OCI-LY3 (cell line): ENCODE results near the gene SLC16A6.

Source experiments
- H2AFZ ChIP-seq: fragments of 200-600, 300-600 bp; shearing (Covaris generic); 2 replicates; pipeline ENCODE4 v1.6.0; 2014; ENCODE audit warnings: antibody characterized with exemption, low read depth, low read length
- H3K27ac ChIP-seq: fragments of 200-600, 300-600 bp; sonication (generic); 2 replicates; pipeline ENCODE4 v1.5.1; 2014; ENCODE audit warnings: mild to moderate bottlenecking, low read length, moderate library complexity, mixed read lengths
- H3K27me3 ChIP-seq: fragments of 200-600, 300-600 bp; sonication (generic); 2 replicates; pipeline ENCODE4 v1.6.1; 2014; ENCODE audit warnings: low read depth, low read length, mixed read lengths
- H3K36me3 ChIP-seq: fragments of 200-600, 300-600 bp; sonication (generic); replicated peaks from 2 replicates; pipeline ENCODE3; 2014; ENCODE audit warnings: low read depth, low read length, mixed read lengths
- H3K4me1 ChIP-seq: fragments of 300-600, 200-600 bp; sonication (generic); 2 replicates; pipeline ENCODE4 v1.6.1; 2014; ENCODE audit warnings: low read length, mixed read lengths
- H3K4me2 ChIP-seq: fragments of 200-600, 300-600 bp; sonication (generic); 2 replicates; pipeline ENCODE4 v1.6.1; 2014; ENCODE audit warnings: low read length, mixed read lengths
- H3K4me3 ChIP-seq: fragments of 300-600, 200-600 bp; sonication (generic); 2 replicates; pipeline ENCODE4 v1.5.1; 2014; ENCODE audit warnings: antibody characterized with exemption, mild to moderate bottlenecking, low read length, moderate library complexity
- H3K79me2 ChIP-seq: fragments of 300-600, 200-600 bp; shearing (Covaris generic); 2 replicates; pipeline ENCODE4 v1.6.1; 2014; ENCODE audit warnings: mild to moderate bottlenecking, low read length, mixed read lengths
- H3K9ac ChIP-seq: fragments of 300-600, 200-600 bp; shearing (Covaris generic); 2 replicates; pipeline ENCODE4 v1.6.0; 2014; ENCODE audit warnings: mild to moderate bottlenecking, low read length, moderate library complexity
- H3K9me3 ChIP-seq: fragments of 200-600, 300-600 bp; shearing (Covaris generic); 2 replicates; pipeline ENCODE4 v1.6.1; 2014; ENCODE audit warnings: low read length, mixed read lengths; ENCODE audit not compliant: insufficient read depth
- H4K20me1 ChIP-seq: fragments of 200-600, 300-600 bp; sonication (generic); 2 replicates; pipeline ENCODE4 v1.6.1; 2016; ENCODE audit warnings: low read length, mixed read lengths; ENCODE audit not compliant: insufficient read depth
- EZH2phosphoT487 ChIP-seq: fragments of 200-600 bp; shearing (Covaris generic); IDR thresholded peaks from 2 replicates; pipeline ENCODE4 v1.6.1; 2018; ENCODE audit warnings: antibody characterized with exemption, mixed run types, low read depth
- TF ChIP-seq, protein P1 (sequence below): fragments of 200-600, 300-600 bp; sonication (generic); IDR thresholded peaks from 2 replicates; pipeline ENCODE4 v1.5.1; 2014; ENCODE audit warnings: antibody characterized with exemption, low read length, low read depth

The SLC16A6 gene

DNA sequence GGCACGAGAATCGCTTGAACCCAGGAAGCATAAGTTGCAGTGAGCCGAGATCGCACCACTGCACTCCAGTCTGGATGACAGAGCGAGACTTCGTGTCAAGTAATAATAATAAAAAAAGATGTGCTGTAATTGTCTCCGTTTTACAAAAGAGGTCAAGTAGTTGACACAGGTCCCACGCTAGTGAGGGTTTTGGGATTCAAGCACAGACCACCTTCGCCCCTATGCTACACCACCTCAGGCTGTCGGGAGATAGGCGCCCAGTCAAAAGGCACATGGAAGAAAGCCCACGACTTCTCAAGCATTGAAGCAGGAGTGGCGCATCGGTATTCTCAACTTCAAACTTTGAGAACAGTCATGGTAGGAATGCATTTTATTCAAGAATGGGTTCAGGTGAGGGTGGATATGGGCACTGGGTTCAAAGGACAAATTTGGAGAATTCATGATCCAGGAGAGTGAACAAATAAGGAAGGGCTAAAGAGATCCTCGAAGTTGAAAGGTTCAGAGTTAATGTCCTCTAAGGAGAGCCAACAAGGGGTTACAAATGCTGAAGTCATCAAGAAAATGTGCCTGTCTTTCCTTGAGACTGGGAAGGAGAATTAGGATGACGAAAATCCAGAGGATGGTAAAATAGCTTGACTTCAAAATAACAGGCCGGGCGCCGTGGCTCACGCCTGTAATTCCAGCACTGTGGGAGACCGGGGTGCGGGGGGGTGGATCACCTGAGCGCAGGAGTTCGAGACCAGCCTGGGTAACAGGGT lies 44.5 kb downstream of the SLC16A6 start:
- Histone ChIP-seq H3K9ac (peak overlapping the region; percentile 89; the same call in 1 of the 2 replicates), H3K4me2 (peak overlapping the region; percentile 65), H3K4me3 (peak overlapping the region; percentile 97), H2AFZ (no peak overlapping the region), H3K79me2 (peaks cover 24% of the 10 kb centered on the region), H3K36me3 (peaks cover 7% of the 10 kb centered on the region), H3K4me1 (peaks cover 16% of the 10 kb centered on the region), H3K9me3 (no peaks in the 10 kb centered on the region), H3K27me3 (no peaks in the 10 kb centered on the region), H3K27ac (peak overlapping the region; percentile 81; the same call in 1 of the 2 replicates), H4K20me1 (no peaks in the 10 kb centered on the region)
- TF ChIP-seq, protein P1, sequence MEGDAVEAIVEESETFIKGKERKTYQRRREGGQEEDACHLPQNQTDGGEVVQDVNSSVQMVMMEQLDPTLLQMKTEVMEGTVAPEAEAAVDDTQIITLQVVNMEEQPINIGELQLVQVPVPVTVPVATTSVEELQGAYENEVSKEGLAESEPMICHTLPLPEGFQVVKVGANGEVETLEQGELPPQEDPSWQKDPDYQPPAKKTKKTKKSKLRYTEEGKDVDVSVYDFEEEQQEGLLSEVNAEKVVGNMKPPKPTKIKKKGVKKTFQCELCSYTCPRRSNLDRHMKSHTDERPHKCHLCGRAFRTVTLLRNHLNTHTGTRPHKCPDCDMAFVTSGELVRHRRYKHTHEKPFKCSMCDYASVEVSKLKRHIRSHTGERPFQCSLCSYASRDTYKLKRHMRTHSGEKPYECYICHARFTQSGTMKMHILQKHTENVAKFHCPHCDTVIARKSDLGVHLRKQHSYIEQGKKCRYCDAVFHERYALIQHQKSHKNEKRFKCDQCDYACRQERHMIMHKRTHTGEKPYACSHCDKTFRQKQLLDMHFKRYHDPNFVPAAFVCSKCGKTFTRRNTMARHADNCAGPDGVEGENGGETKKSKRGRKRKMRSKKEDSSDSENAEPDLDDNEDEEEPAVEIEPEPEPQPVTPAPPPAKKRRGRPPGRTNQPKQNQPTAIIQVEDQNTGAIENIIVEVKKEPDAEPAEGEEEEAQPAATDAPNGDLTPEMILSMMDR: no peak
- TF ChIP-seq EZH2phosphoT487: no peak

DNA sequence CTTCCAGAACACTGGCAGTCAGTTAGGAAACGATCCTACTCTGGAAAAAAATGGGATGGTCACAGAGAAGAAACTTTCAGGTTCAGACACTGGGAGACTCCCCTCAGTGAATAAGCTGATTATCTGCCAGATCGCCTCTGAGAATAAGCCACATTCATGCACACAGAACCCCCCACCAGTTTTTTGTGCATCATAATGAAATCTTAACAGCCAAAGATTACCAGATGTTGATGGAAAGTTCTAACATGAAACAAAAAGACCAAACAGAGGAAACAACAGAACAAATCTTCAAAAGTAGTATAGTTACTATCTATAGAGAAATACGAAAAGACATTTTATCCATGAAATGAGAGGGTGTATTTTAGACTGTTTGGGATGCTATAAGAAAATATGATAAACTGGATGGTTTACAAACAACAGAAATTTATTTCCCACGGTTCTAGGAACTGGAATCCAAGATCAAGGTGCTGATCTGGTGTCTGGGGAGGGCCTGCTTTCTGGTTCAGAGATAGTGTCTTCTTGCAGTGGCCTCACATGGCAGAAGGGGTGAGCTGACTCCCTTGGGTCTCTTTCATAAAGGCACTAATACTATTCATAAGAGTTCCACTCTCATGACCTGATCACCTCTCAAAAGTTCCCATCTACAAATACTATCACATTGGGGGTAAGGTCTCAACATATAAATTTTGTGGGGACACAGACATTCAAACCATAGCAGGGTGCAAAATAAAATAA lies 51.1 kb downstream of the SLC16A6 start:
- Histone ChIP-seq H3K9me3 (no peaks in the 10 kb centered on the region), H3K79me2 (peaks cover 3% of the 10 kb centered on the region; the same call in 1 of the 2 replicates), H3K4me2 (peak overlapping the region; percentile 87), H4K20me1 (no peaks in the 10 kb centered on the region), H2AFZ (no peak overlapping the region; the same call in 1 of the 2 replicates), H3K4me3 (peak overlapping the region; percentile 66; the same call in 1 of the 2 replicates), H3K27me3 (no peaks in the 10 kb centered on the region), H3K4me1 (peaks cover 54% of the 10 kb centered on the region), H3K27ac (peak overlapping the region; percentile 97), H3K9ac (peak overlapping the region; percentile 87), H3K36me3 (no peaks in the 10 kb centered on the region)
- TF ChIP-seq EZH2phosphoT487: no peak
- TF ChIP-seq, protein P1: no peak

DNA sequence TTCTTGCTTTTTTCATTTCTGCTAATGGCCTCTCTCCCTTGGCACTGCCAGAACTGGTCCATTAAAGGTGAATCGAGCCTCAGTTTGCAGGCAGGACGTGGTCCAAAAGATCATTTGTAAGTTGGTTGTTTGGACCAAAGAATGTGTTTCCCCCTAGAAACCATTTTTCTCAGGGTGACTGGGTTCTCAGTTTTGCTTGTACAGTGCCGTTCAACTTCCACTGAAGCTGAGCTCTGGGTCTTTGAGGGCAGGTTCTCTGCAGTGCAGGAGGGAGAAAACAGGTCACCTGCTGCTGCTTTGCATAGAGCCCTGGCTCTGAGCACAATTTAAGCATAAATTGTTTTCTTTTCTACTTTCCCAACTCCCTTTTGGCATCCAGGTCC lies 52.1 kb downstream of the SLC16A6 start:
- Histone ChIP-seq H3K4me1 (peaks cover 57% of the 10 kb centered on the region), H3K27ac (peak overlapping the region; percentile 97), H3K4me2 (peak overlapping the region; percentile 87), H3K4me3 (peak overlapping the region; percentile 66), H3K36me3 (no peaks in the 10 kb centered on the region), H3K27me3 (no peaks in the 10 kb centered on the region), H2AFZ (no peak overlapping the region), H4K20me1 (no peaks in the 10 kb centered on the region), H3K79me2 (peaks cover 3% of the 10 kb centered on the region; the same call in 1 of the 2 replicates), H3K9ac (peak overlapping the region; percentile 87), H3K9me3 (no peaks in the 10 kb centered on the region)
- no peak for TF ChIP-seq EZH2phosphoT487
- TF ChIP-seq, protein P1: no peak
